Measurements from ENCODE around the gene THEMIS2.

Gene THEMIS2

GRCh38 chr1:27889506-27889905, 17.2 kb downstream of the THEMIS2 start:
- Histone ChIP-seq H3K36me3 (ENCODE audit: insufficient read depth, low read length) (peaks cover 47% of the 10 kb centered on the region), H3K27me3 (ENCODE audit: control insufficient read depth in 1 of 2, insufficient read depth in 2 of 2, low read length in 2 of 2) (no peaks in the 10 kb centered on the region), H3K9me3 (ENCODE audit: low read length) (no peaks in the 10 kb centered on the region), H3K4me3 (ENCODE audit: low read depth in 1 of 2, low read length in 2 of 2) (no peak overlapping the region), H3K9ac (ENCODE audit: low read length) (no peak overlapping the region), H3K4me1 (ENCODE audit: insufficient read depth, low read length) (no peaks in the 10 kb centered on the region), H3K27ac (ENCODE audit: low read depth, low read length) (no peak overlapping the region)

- H3K27ac ChIP-seq (ENCODE audit: low read depth, low read length), result no peak overlapping the region
These were observed 19.0 kb downstream of the THEMIS2 start for GRCh38 chr1:27891196-27891889.

GRCh38 chr1:27894521-27894920, 22.2 kb downstream of the THEMIS2 start:
- H3K27me3 ChIP-seq (ENCODE audit: control insufficient read depth in 1 of 2, insufficient read depth in 2 of 2, low read length in 2 of 2), result no peaks in the 10 kb centered on the region
- no peak overlapping the region for H3K9ac ChIP-seq (ENCODE audit: low read length)
- no peaks in the 10 kb centered on the region for H3K9me3 ChIP-seq (ENCODE audit: low read length)
- H3K4me3 ChIP-seq (ENCODE audit: low read depth in 1 of 2, low read length in 2 of 2), result no peak overlapping the region
- H3K36me3 ChIP-seq (ENCODE audit: insufficient read depth, low read length), result peaks cover 58% of the 10 kb centered on the region
- no peaks in the 10 kb centered on the region for H3K4me1 ChIP-seq (ENCODE audit: insufficient read depth, low read length)
- H3K27ac ChIP-seq (ENCODE audit: low read depth, low read length), result no peak overlapping the region

More at GRCh38 chr1:27891196-27891889, 19.0 kb downstream of the THEMIS2 start:
- Histone ChIP-seq H3K4me1 (ENCODE audit: insufficient read depth, low read length) (no peaks in the 10 kb centered on the region), H3K27me3 (ENCODE audit: control insufficient read depth in 1 of 2, insufficient read depth in 2 of 2, low read length in 2 of 2) (no peaks in the 10 kb centered on the region), H3K36me3 (ENCODE audit: insufficient read depth, low read length) (peaks cover 59% of the 10 kb centered on the region), H3K4me3 (ENCODE audit: low read depth in 1 of 2, low read length in 2 of 2) (no peak overlapping the region), H3K9me3 (ENCODE audit: low read length) (no peaks in the 10 kb centered on the region), H3K9ac (ENCODE audit: low read length) (no peak overlapping the region)

- Histone ChIP-seq H3K27ac (ENCODE audit: low read depth, low read length) (no peak overlapping the region), H3K4me3 (ENCODE audit: low read depth in 1 of 2, low read length in 2 of 2) (no peak overlapping the region), H3K27me3 (ENCODE audit: control insufficient read depth in 1 of 2, insufficient read depth in 2 of 2, low read length in 2 of 2) (no peaks in the 10 kb centered on the region), H3K9ac (ENCODE audit: low read length) (no peak overlapping the region), H3K4me1 (ENCODE audit: insufficient read depth, low read length) (no peaks in the 10 kb centered on the region), H3K36me3 (ENCODE audit: insufficient read depth, low read length) (peaks cover 25% of the 10 kb centered on the region), H3K9me3 (ENCODE audit: low read length) (no peaks in the 10 kb centered on the region)
These were observed 34.4 kb downstream of the THEMIS2 start for GRCh38 chr1:27906759-27907158.

GRCh38 chr1:27912429-27912828, 40.1 kb downstream of the THEMIS2 start:
- H3K4me1 ChIP-seq (ENCODE audit: insufficient read depth, low read length), result peaks cover 4% of the 10 kb centered on the region
- peaks cover 8% of the 10 kb centered on the region for H3K36me3 ChIP-seq (ENCODE audit: insufficient read depth, low read length)
- peaks cover 7% of the 10 kb centered on the region for H3K9me3 ChIP-seq (ENCODE audit: low read length)
- H3K4me3 ChIP-seq (ENCODE audit: low read depth in 1 of 2, low read length in 2 of 2), result no peak overlapping the region
- no peaks in the 10 kb centered on the region for H3K27me3 ChIP-seq (ENCODE audit: control insufficient read depth in 1 of 2, insufficient read depth in 2 of 2, low read length in 2 of 2)
- H3K9ac ChIP-seq (ENCODE audit: low read length), result no peak overlapping the region
- H3K27ac ChIP-seq (ENCODE audit: low read depth, low read length), result no peak overlapping the region

- no peak overlapping the region for H3K9ac ChIP-seq (ENCODE audit: low read length)
- H3K9me3 ChIP-seq (ENCODE audit: low read length), result peaks cover 7% of the 10 kb centered on the region
- no peaks in the 10 kb centered on the region for H3K36me3 ChIP-seq (ENCODE audit: insufficient read depth, low read length)
- peaks cover 4% of the 10 kb centered on the region for H3K4me1 ChIP-seq (ENCODE audit: insufficient read depth, low read length)
- H3K27me3 ChIP-seq (ENCODE audit: control insufficient read depth in 1 of 2, insufficient read depth in 2 of 2, low read length in 2 of 2), result no peaks in the 10 kb centered on the region
- H3K27ac ChIP-seq (ENCODE audit: low read depth, low read length), result no peak overlapping the region
- H3K4me3 ChIP-seq (ENCODE audit: low read depth in 1 of 2, low read length in 2 of 2), result peak overlapping the region; percentile 21 to 81
These were observed 42.8 kb downstream of the THEMIS2 start for GRCh38 chr1:27915082-27915575.

- no peak overlapping the region for H3K4me3 ChIP-seq (ENCODE audit: low read depth in 1 of 2, low read length in 2 of 2)
- H3K9me3 ChIP-seq (ENCODE audit: low read length), result no peaks in the 10 kb centered on the region
- no peaks in the 10 kb centered on the region for H3K4me1 ChIP-seq (ENCODE audit: insufficient read depth, low read length)
- H3K27me3 ChIP-seq (ENCODE audit: control insufficient read depth in 1 of 2, insufficient read depth in 2 of 2, low read length in 2 of 2), result no peaks in the 10 kb centered on the region
- no peaks in the 10 kb centered on the region for H3K36me3 ChIP-seq (ENCODE audit: insufficient read depth, low read length)
- H3K27ac ChIP-seq (ENCODE audit: low read depth, low read length), result no peak overlapping the region
- no peak overlapping the region for H3K9ac ChIP-seq (ENCODE audit: low read length)
These were observed 49.9 kb downstream of the THEMIS2 start for GRCh38 chr1:27922272-27922671.

- no peak overlapping the region for H3K9ac ChIP-seq (ENCODE audit: low read length)
These were observed 56.0 kb downstream of the THEMIS2 start for GRCh38 chr1:27928216-27928954.

GRCh38 chr1:27931184-27931583, 58.8 kb downstream of the THEMIS2 start:
- H3K9ac ChIP-seq (ENCODE audit: low read length), result no peak overlapping the region
- H3K4me3 ChIP-seq (ENCODE audit: low read depth in 1 of 2, low read length in 2 of 2), result no peak overlapping the region
- H3K27me3 ChIP-seq (ENCODE audit: control insufficient read depth in 1 of 2, insufficient read depth in 2 of 2, low read length in 2 of 2), result peaks cover 9 to 14% of the 10 kb centered on the region in 2 donors
- H3K4me1 ChIP-seq (ENCODE audit: insufficient read depth, low read length), result peaks cover 5% of the 10 kb centered on the region
- H3K36me3 ChIP-seq (ENCODE audit: insufficient read depth, low read length), result no peaks in the 10 kb centered on the region
- no peak overlapping the region for H3K27ac ChIP-seq (ENCODE audit: low read depth, low read length)
- no peaks in the 10 kb centered on the region for H3K9me3 ChIP-seq (ENCODE audit: low read length)

More at GRCh38 chr1:27928216-27928954, 56.0 kb downstream of the THEMIS2 start:
- no peaks in the 10 kb centered on the region for H3K4me1 ChIP-seq (ENCODE audit: insufficient read depth, low read length)
- H3K4me3 ChIP-seq (ENCODE audit: low read depth in 1 of 2, low read length in 2 of 2), result no peak overlapping the region
- H3K9me3 ChIP-seq (ENCODE audit: low read length), result no peaks in the 10 kb centered on the region
- no peak overlapping the region for H3K27ac ChIP-seq (ENCODE audit: low read depth, low read length)
- no peaks in the 10 kb centered on the region for H3K36me3 ChIP-seq (ENCODE audit: insufficient read depth, low read length)
- H3K27me3 ChIP-seq (ENCODE audit: control insufficient read depth in 1 of 2, insufficient read depth in 2 of 2, low read length in 2 of 2), result no peaks in the 10 kb centered on the region

GRCh38 chr1:27931759-27932158, 59.4 kb downstream of the THEMIS2 start:
- no peaks in the 10 kb centered on the region for H3K36me3 ChIP-seq (ENCODE audit: insufficient read depth, low read length)
- H3K9me3 ChIP-seq (ENCODE audit: low read length), result no peaks in the 10 kb centered on the region
- H3K4me3 ChIP-seq (ENCODE audit: low read depth in 1 of 2, low read length in 2 of 2), result no peak overlapping the region
- H3K4me1 ChIP-seq (ENCODE audit: insufficient read depth, low read length), result peaks cover 5% of the 10 kb centered on the region
- no peak overlapping the region for H3K9ac ChIP-seq (ENCODE audit: low read length)
- H3K27ac ChIP-seq (ENCODE audit: low read depth, low read length), result no peak overlapping the region
- H3K27me3 ChIP-seq (ENCODE audit: control insufficient read depth in 1 of 2, insufficient read depth in 2 of 2, low read length in 2 of 2), result peaks cover 14 to 15% of the 10 kb centered on the region in 2 donors

GRCh38 chr1:27934818-27935549, 62.6 kb downstream of the THEMIS2 start, which contains the start of gene SMPDL3B:
SMPDL3B (plus strand) TSS chr1:27935000; CDS start chr1:27935184, 184 bp downstream.
- H3K27ac ChIP-seq (ENCODE audit: low read depth, low read length), result no peak within 1 kb of the TSS
- H3K9ac ChIP-seq (ENCODE audit: low read length), result no peak within 1 kb of the TSS
- peaks cover 14 to 22% of the 10 kb centered on the region in 2 donors for H3K27me3 ChIP-seq (ENCODE audit: control insufficient read depth in 1 of 2, insufficient read depth in 2 of 2, low read length in 2 of 2)
- no peaks in the 10 kb centered on the region for H3K9me3 ChIP-seq (ENCODE audit: low read length)
- no peaks in the 10 kb centered on the region for H3K36me3 ChIP-seq (ENCODE audit: insufficient read depth, low read length)
- H3K4me1 ChIP-seq (ENCODE audit: insufficient read depth, low read length), result peaks cover 5% of the 10 kb centered on the region
- H3K4me3 ChIP-seq (ENCODE audit: low read depth in 1 of 2, low read length in 2 of 2), result no peak within 1 kb of the TSS
